Measurements from ENCODE around the gene KRTAP1-5. TPM values are rescaled to one million over a fixed set of nuclear protein-coding genes. Genes with fewer than 3 reads are reported as not detected.
"Not testable (repeated sequence)": the region's sequence is repeated elsewhere in the genome, so short reads cannot be mapped to it uniquely, and the experiment has no call there.

KRTAP1-5 gene
- total RNA-seq, 1 donor from 2014 or later = not detected

DNA sequence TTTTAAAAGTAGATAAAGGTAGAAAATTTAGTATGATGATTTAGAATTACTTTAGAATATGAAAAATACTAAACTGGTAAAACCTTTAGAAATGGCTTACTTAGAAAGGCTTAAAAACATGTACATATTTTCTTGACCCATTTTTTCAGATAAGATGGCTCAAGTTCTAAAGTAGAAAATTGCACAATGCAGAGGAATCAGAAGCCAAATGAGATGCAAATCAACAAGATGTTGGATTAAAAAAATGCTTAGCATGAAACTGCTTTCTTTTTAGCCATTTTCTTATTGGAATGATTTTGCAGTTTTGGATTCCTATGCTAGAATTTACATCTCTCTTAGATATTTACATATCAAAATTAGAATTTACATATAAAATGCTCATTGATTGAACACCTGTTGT, 16.6 kb downstream of the KRTAP1-5 start:
- no peaks in the 10 kb centered on the region for H3K4me1 Mint-ChIP-seq (ENCODE audit: low read depth)
- no peaks in the 10 kb centered on the region for H3K36me3 Mint-ChIP-seq (ENCODE audit: low read depth)
- peaks cover 13% of the 10 kb centered on the region for H3K27me3 Mint-ChIP-seq (ENCODE audit: low read depth)
- no peak for DNase-seq (ENCODE audit: low spot score)
- intact Hi-C loops (cut with micrococcal nuclease) = no loop called here
- no peak overlapping the region for H3K27ac Mint-ChIP-seq
- no peak overlapping the region for H3K4me3 Mint-ChIP-seq (ENCODE audit: low read depth)
- no peaks in the 10 kb centered on the region for H3K9me3 Mint-ChIP-seq

DNA sequence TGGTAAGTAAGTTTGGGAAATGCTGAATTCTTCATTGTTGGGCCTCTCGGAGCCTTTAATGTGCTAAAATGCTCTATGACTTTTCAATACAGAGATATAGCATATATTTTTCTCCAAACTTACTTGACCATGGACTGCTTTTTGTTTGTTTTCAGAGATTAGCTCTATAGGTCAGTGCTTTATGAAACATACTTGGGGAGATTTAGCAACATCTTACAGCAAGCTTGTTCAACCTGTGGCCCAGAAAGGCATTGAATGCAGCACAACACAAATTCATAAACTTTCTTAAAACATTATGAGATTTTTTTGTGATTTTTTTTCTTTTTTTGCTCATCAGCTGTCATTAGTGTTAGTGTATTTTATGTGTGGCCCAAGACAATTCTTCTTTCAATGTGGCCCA, 17.1 kb downstream of the KRTAP1-5 start:
- no peaks in the 10 kb centered on the region for H3K36me3 Mint-ChIP-seq (ENCODE audit: low read depth)
- no peaks in the 10 kb centered on the region for H3K9me3 Mint-ChIP-seq
- no peak overlapping the region for H3K27ac Mint-ChIP-seq
- intact Hi-C loops (cut with micrococcal nuclease) = no loop called here
- no peak for DNase-seq (ENCODE audit: low spot score)
- peaks cover 13% of the 10 kb centered on the region for H3K27me3 Mint-ChIP-seq (ENCODE audit: low read depth)
- no peaks in the 10 kb centered on the region for H3K4me1 Mint-ChIP-seq (ENCODE audit: low read depth)
- H3K4me3 Mint-ChIP-seq (ENCODE audit: low read depth) = no peak overlapping the region

DNA sequence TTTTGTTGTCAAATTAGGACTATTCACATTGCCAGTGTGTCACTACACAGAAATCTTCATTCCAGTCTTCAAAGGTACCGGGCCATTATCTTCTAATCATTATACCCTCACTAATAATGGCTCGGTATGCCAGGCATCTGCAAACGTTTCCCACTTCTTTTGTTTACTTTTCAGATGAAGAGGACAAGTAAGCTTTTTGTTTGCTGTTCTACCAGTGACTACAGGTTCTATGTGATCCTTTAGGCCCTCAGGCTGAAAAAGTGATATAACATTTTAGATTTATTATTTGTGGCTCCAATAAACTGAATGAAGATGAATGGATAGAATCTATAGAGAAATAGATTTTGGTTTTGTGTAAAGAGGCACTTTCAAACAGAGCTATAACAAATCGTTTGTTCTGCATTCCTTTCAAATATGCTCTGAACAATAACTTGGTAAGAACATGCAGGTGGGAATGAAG, 17.7 kb downstream of the KRTAP1-5 start:
- Mint-ChIP-seq H3K27me3 (ENCODE audit: low read depth) (peaks cover 13% of the 10 kb centered on the region), H3K36me3 (ENCODE audit: low read depth) (no peaks in the 10 kb centered on the region), H3K9me3 (no peaks in the 10 kb centered on the region), H3K27ac (no peak overlapping the region), H3K4me1 (ENCODE audit: low read depth) (no peaks in the 10 kb centered on the region), H3K4me3 (ENCODE audit: low read depth) (no peak overlapping the region)
- no peak for DNase-seq (ENCODE audit: low spot score)
- intact Hi-C loops (cut with micrococcal nuclease) = no loop called here

DNA sequence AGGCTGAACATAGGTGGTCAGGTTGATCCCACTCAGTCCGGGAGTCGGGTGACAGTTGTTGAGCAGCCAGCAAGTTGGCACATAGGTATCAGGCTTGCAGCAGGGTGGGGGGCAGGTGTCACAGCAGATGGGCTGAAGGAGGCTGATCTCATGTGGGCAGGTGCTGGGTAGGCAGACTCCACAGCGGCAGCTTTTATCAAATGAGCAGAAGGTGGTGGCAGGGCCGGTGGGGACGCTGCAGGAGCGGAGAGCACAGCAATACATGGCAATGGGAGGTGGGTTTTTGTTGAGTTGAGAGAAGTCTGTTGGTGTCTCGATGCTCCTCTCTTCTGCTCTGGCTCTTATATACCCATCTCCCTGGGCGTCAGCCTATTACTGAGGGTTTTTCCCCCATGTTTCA, 18.2 kb downstream of the KRTAP1-5 start, which contains the start of gene KRTAP3-1:
KRTAP3-1 (minus strand) TSS at position 318 of the 400 bp plus-strand sequence; CDS start at position 264, 54 bp downstream.
- Mint-ChIP-seq H3K36me3 (ENCODE audit: low read depth) (no peaks in the 10 kb centered on the region), H3K27me3 (ENCODE audit: low read depth) (peaks cover 13% of the 10 kb centered on the region), H3K4me3 (ENCODE audit: low read depth) (no peak within 1 kb of the TSS), H3K9me3 (no peaks in the 10 kb centered on the region), H3K27ac (no peak within 1 kb of the TSS), H3K4me1 (ENCODE audit: low read depth) (no peaks in the 10 kb centered on the region)
- DNase-seq (ENCODE audit: low spot score) = no peak
- intact Hi-C loops (cut with micrococcal nuclease) = no loop called here

DNA sequence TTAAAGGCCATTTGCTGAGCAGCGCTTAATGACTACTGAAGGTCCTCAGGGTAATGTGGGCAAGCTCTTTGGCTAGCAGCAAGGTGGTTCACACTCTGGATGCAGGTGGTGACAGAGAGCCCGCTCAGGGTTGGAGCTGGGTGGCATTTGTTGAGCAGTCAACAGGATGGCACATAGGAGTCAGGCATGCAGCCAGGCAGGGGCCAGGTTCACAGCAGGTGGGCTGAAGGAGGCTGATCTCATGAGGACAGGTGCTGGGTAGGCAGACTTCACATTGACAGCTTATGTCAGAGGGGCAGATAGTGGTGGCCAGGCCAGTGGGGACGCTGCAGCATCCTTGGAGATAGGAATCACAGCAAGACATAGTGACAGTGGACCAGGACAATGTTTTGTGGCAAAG, 22.6 kb downstream of the KRTAP1-5 start:
- Mint-ChIP-seq H3K27ac (no peak overlapping the region), H3K9me3 (no peaks in the 10 kb centered on the region), H3K4me1 (ENCODE audit: low read depth) (no peaks in the 10 kb centered on the region), H3K4me3 (ENCODE audit: low read depth) (no peak overlapping the region), H3K36me3 (ENCODE audit: low read depth) (no peaks in the 10 kb centered on the region), H3K27me3 (ENCODE audit: low read depth) (peaks cover 1% of the 10 kb centered on the region)
- DNase-seq (ENCODE audit: low spot score) = no peak
- intact Hi-C loops (cut with micrococcal nuclease) = no loop called here

DNA sequence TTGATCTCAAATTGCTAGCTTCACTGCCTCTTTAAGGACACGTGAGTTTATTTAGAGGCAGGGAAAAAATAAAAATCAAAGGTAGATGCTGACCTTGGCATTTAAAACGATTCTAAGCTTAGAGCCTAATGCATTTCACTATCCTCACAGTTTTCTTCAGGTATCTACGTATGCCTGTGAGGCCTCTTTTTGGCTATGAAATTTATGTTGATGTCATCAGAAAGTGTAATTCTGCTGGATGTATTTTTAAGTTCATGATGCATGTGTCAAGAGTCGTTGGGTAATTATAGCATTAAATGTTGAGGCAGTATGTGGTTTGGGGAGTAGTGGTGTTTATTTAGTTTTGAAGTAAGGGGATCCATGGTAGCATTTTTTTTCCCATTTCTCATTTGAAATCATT, 23.1 kb downstream of the KRTAP1-5 start:
- no peak overlapping the region for H3K4me3 Mint-ChIP-seq (ENCODE audit: low read depth)
- intact Hi-C loops (cut with micrococcal nuclease) = no loop called here
- DNase-seq (ENCODE audit: low spot score) = no peak
- H3K27ac Mint-ChIP-seq = no peak overlapping the region
- no peaks in the 10 kb centered on the region for H3K9me3 Mint-ChIP-seq
- H3K36me3 Mint-ChIP-seq (ENCODE audit: low read depth) = no peaks in the 10 kb centered on the region
- peaks cover 3% of the 10 kb centered on the region for H3K27me3 Mint-ChIP-seq (ENCODE audit: low read depth)
- H3K4me1 Mint-ChIP-seq (ENCODE audit: low read depth) = no peaks in the 10 kb centered on the region

DNA sequence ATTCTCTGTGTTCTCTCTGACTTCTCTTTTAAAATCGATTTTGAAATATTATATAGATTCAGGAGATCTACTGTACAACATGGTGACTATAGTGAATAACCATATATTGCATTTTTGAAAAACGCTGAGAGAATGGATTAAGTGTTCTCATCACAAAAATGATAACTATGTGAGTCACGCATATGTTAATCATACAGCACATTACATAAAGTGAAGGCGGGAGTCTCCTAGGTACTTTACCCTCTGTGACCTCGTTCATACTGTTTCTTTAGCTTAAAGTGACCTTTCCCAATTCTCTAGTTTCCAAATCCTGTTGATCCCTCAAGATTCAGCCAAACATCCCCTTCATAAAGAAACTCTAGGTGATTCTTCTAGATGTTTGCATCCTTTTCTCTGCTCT, 24.2 kb downstream of the KRTAP1-5 start:
- Mint-ChIP-seq H3K4me3 (ENCODE audit: low read depth) (no peak overlapping the region), H3K36me3 (ENCODE audit: low read depth) (no peaks in the 10 kb centered on the region), H3K4me1 (ENCODE audit: low read depth) (no peaks in the 10 kb centered on the region), H3K27ac (no peak overlapping the region), H3K27me3 (ENCODE audit: low read depth) (peaks cover 7% of the 10 kb centered on the region), H3K9me3 (no peaks in the 10 kb centered on the region)
- DNase-seq (ENCODE audit: low spot score) = no peak
- intact Hi-C loops (cut with micrococcal nuclease) = no loop called here

DNA sequence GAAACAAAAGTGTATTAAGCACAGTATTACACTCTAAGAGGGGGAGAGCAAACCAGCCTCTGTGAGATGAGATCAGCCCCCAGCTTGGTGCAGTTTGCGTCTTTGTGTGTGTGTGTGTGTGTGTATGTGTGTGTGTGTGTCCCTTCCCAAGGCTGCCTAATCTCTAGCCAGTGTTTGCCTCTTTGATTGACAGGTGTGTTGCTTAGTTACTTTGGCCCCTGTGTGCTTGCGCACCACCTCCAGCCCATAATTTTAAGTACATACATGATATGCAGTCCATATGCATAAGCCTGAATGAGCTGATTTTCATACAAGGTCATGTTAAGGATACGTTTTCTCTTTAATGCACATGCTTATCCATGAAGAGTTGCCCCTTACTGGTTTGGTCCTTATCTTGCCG, 25.2 kb downstream of the KRTAP1-5 start:
- H3K27me3 Mint-ChIP-seq (ENCODE audit: low read depth) = peaks cover 15% of the 10 kb centered on the region
- H3K9me3 Mint-ChIP-seq = no peaks in the 10 kb centered on the region
- intact Hi-C loops (cut with micrococcal nuclease) = no loop called here
- no peak for DNase-seq (ENCODE audit: low spot score)
- no peaks in the 10 kb centered on the region for H3K36me3 Mint-ChIP-seq (ENCODE audit: low read depth)
- H3K4me3 Mint-ChIP-seq (ENCODE audit: low read depth) = no peak overlapping the region
- no peak overlapping the region for H3K27ac Mint-ChIP-seq
- no peaks in the 10 kb centered on the region for H3K4me1 Mint-ChIP-seq (ENCODE audit: low read depth)

DNA sequence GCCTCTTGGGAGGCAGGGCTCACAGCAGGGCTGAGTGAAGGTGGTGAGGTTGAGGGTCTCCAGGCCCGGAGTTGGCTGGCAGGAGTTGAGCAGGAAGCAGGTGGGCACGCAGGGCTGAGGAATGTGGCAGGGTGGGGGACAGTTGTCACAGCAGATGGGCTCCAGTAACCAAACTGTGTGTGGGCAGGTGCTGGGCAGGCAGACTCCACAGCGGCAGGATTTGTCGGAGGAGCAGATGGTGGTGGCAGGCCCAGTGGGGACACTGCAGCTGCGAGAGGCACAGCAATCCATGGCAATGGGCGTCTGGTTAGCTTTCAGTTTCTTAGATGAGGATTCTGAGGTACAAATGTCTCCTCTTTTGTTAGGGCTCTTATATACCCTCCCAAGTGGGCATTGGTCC, 27.4 kb downstream of the KRTAP1-5 start, which contains the start of gene KRTAP3-2:
KRTAP3-2 (minus strand) TSS at position 344 of the 400 bp plus-strand sequence; CDS start at position 291, 53 bp downstream.
- DNase-seq (ENCODE audit: low spot score); H3K9me3 Mint-ChIP-seq; H3K4me1 Mint-ChIP-seq (ENCODE audit: low read depth); H3K27ac Mint-ChIP-seq; H3K4me3 Mint-ChIP-seq (ENCODE audit: low read depth); H3K36me3 Mint-ChIP-seq (ENCODE audit: low read depth); intact Hi-C loops (cut with micrococcal nuclease): not testable (repeated sequence)
- H3K27me3 Mint-ChIP-seq (ENCODE audit: low read depth) = peaks cover 22% of the 10 kb centered on the region

DNA sequence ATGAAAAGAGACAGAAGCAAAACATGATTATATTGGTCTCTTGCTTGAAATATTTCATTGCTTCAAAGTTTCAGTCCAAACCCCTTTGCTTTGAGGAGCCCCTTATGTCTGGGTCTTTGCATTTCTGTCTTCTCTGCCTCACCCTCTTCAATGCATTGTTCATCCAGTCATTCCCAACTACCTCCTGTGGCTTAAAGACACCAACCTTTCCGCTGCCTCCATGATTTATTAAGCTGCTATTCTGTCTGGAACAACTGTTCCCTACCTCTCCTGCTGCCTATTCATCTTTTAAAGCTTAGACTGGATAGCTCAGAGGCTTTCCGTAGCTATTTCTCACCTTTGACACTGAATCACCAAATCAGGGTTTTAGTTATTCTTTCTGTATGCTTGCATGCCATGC, 29.6 kb downstream of the KRTAP1-5 start:
- H3K27me3 Mint-ChIP-seq (ENCODE audit: low read depth) = peaks cover 36% of the 10 kb centered on the region
- H3K9me3 Mint-ChIP-seq = no peaks in the 10 kb centered on the region
- DNase-seq (ENCODE audit: low spot score) = no peak
- intact Hi-C loops (cut with micrococcal nuclease) = no loop called here
- no peak overlapping the region for H3K27ac Mint-ChIP-seq
- H3K4me1 Mint-ChIP-seq (ENCODE audit: low read depth) = no peaks in the 10 kb centered on the region
- no peaks in the 10 kb centered on the region for H3K36me3 Mint-ChIP-seq (ENCODE audit: low read depth)
- no peak overlapping the region for H3K4me3 Mint-ChIP-seq (ENCODE audit: low read depth)

DNA sequence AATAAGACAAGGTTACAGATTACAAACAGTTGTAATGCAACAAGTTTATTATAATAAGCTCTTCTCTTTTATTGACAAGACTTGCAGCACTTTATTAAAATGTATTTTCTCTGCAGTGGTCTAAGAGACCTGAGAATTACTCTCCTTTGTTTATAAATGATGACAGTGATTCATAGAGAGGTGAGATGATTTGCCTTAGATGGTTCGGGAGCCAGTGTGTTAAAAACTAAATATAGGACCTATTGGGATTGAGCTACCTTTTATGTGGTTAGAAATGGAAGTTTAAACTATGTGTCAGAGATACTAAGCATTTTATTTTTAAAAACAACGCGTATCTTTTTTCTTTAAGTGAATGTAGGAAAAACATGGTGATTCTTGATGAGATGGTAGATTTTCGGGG, 30.2 kb downstream of the KRTAP1-5 start:
- no peak overlapping the region for H3K27ac Mint-ChIP-seq
- no peak for DNase-seq (ENCODE audit: low spot score)
- H3K4me1 Mint-ChIP-seq (ENCODE audit: low read depth) = no peaks in the 10 kb centered on the region
- H3K36me3 Mint-ChIP-seq (ENCODE audit: low read depth) = no peaks in the 10 kb centered on the region
- peaks cover 39% of the 10 kb centered on the region for H3K27me3 Mint-ChIP-seq (ENCODE audit: low read depth)
- intact Hi-C loops (cut with micrococcal nuclease) = no loop called here
- no peaks in the 10 kb centered on the region for H3K9me3 Mint-ChIP-seq
- H3K4me3 Mint-ChIP-seq (ENCODE audit: low read depth) = no peak overlapping the region

DNA sequence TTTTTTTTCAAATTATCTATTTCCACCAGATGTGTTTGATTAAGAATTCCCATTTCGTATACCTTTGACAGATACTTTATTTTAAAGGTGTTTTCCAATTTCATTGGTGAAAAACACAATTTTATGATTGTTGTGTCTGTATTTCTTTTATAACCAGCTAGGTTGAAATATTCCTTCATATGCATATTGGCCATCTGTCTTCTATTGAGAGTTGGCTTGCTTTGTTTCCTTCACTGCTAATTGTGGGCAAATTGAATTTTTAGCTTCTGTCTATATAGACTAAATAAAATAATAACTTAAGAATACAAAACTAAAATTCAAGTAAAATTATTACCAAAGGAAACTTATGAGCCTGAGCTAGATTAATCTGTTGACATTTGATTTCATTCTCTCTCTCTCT, 31.9 kb downstream of the KRTAP1-5 start:
- peaks cover 40% of the 10 kb centered on the region for H3K27me3 Mint-ChIP-seq (ENCODE audit: low read depth)
- H3K27ac Mint-ChIP-seq = no peak overlapping the region
- H3K9me3 Mint-ChIP-seq = no peaks in the 10 kb centered on the region
- H3K4me1 Mint-ChIP-seq (ENCODE audit: low read depth) = no peaks in the 10 kb centered on the region
- no peaks in the 10 kb centered on the region for H3K36me3 Mint-ChIP-seq (ENCODE audit: low read depth)
- no peak overlapping the region for H3K4me3 Mint-ChIP-seq (ENCODE audit: low read depth)
- intact Hi-C loops (cut with micrococcal nuclease) = no loop called here
- no peak for DNase-seq (ENCODE audit: low spot score)

DNA sequence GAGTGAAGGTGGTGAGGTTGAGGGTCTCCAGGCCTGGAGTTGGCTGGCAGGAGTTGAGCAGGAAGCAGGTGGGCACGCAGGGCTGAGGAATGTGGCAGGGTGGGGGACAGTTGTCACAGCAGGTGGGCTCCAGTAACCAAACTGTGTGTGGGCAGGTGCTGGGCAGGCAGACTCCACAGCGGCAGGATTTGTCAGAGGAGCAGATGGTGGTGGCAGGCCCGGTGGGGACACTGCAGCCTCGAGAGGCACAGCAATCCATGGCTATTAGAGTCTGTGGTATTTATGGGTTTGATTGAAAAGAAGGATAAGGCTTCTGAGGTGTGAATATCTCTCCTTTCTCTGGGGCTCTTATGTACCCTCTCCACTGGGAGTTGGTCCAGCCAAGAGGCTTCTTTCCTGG, 33.2 kb downstream of the KRTAP1-5 start, which contains the start of gene KRTAP3-3:
KRTAP3-3 (minus strand) TSS at position 326 of the 400 bp plus-strand sequence; CDS start at position 259, 67 bp downstream.
- Mint-ChIP-seq H3K4me1 (ENCODE audit: low read depth) (no peaks in the 10 kb centered on the region), H3K4me3 (ENCODE audit: low read depth) (no peak within 1 kb of the TSS), H3K27me3 (ENCODE audit: low read depth) (peaks cover 37% of the 10 kb centered on the region), H3K9me3 (no peaks in the 10 kb centered on the region), H3K36me3 (ENCODE audit: low read depth) (no peaks in the 10 kb centered on the region), H3K27ac (no peak within 1 kb of the TSS)
- intact Hi-C loops (cut with micrococcal nuclease) = no loop called here
- DNase-seq (ENCODE audit: low spot score) = no peak

DNA sequence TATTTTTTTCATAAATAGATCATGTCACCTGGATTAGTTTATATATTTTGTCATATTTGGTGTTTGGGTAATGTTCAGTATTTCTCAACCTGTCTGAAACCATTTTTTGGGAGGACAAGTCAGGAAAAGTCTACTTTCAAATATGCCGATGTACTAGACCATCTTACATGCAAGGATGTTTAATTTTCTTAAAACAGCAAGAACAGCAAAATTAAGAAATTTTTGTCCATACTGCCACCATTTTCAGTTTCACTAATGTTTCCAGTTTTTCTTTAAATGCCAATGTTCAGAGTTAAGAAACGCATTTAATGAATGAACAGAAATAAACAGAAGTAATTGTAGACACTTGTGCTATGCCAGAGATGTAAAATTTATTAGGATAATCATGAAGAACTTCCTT, 33.9 kb downstream of the KRTAP1-5 start:
- H3K27me3 Mint-ChIP-seq (ENCODE audit: low read depth) = peaks cover 37% of the 10 kb centered on the region

More for the DNA sequence above, 33.9 kb downstream of the KRTAP1-5 start:
- Mint-ChIP-seq H3K4me3 (ENCODE audit: low read depth) (no peak overlapping the region), H3K36me3 (ENCODE audit: low read depth) (no peaks in the 10 kb centered on the region), H3K27ac (no peak overlapping the region), H3K9me3 (no peaks in the 10 kb centered on the region), H3K4me1 (ENCODE audit: low read depth) (no peaks in the 10 kb centered on the region)
- intact Hi-C loops (cut with micrococcal nuclease) = no loop called here
- DNase-seq (ENCODE audit: low spot score) = no peak
